Left forelimb (tissue), 1 donor: ENCODE data around the gene RSAD1.

Experiments used
- DNase-seq: peaks from one replicate; pipeline ENCODE4 v3.0.0-alpha.2; 2018; ENCODE audit warnings: low spot score

RSAD1 gene

DNA sequence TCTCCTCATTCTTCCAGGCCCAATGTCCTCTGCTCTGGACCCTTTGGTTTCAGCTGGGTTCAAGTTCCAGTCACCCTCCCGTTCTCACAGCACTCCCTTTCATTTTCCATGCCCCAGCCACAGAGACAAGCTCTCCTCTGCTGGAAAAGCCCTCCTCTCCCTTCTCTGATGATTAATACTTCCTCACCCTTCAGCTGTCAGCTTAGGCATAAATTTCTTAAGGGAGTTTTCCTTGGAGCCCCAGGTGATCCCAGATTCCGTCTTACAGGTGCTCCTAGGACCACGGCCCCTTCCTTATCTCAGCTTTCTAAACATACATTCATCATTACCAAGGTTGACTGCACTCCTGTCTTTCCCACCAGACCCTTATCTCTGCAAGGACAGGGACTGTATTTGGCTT is 20.4 kb upstream of the RSAD1 start:
- no peak for DNase-seq

DNA sequence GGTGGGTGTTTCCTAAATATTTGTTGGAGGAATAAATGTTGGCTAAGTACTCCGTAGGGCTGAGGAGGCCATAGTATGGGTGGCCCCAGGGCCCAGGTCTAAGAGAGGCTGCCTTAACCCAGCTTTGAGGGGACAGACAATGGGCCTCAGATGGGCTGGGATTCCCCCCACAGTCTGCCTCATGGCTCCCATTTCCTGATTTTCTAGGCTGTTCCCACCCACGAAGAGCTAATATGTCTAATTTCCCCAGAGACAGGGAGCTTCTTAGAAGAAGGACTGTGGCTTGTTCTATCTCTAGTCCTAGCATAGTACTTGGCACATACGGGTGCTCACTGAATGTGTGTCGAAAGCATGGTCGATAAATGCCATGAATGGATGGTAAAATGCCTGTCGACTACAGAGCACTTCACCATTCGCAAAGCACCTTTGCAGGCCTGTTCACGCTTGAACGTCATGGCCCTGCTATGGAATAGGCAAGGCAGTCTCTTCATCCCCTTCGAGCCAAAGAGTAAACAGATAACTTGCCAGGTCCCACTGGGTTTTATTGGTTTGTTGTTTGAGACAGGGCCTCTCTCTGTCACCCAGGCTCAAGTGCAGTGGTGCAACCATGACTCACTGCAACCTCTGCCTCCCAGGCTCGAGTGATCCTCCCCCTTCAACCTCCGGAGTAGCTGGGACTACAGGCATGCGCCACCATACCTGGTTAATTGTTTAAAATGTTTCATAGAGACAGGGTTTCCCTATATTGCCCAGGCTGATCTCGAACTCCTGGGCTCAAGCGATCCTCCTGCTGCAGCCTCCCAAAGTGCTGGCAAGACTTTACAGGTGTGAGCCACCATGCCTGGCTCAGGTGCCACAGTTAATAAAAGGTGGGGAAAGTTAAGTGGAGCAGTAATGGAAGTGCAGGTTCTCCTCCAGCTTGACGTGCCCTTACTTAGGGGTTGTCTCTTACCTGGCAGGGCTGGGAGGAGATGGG is 19.7 kb upstream of the RSAD1 start:
- no peak for DNase-seq

DNA sequence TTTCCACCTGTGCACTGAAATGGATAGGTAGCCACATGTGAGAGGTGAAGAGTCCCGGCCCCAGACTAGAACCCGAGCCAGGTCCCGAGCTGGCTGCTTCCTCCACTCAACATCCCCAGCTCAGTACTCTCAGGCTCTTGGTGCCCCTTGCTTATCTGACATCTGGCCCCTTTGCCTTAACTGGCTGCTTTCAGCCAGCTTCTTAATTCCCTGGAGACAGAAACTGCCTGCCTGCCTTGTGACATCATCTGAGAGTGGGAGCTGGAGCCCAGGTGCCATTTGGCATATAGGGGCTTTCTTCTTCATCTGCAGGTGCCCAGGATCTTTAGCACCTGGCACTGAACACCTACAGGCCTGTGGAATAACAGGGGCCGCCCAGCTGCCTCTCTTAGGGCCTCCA is 18.9 kb upstream of the RSAD1 start:
- no peak for DNase-seq

DNA sequence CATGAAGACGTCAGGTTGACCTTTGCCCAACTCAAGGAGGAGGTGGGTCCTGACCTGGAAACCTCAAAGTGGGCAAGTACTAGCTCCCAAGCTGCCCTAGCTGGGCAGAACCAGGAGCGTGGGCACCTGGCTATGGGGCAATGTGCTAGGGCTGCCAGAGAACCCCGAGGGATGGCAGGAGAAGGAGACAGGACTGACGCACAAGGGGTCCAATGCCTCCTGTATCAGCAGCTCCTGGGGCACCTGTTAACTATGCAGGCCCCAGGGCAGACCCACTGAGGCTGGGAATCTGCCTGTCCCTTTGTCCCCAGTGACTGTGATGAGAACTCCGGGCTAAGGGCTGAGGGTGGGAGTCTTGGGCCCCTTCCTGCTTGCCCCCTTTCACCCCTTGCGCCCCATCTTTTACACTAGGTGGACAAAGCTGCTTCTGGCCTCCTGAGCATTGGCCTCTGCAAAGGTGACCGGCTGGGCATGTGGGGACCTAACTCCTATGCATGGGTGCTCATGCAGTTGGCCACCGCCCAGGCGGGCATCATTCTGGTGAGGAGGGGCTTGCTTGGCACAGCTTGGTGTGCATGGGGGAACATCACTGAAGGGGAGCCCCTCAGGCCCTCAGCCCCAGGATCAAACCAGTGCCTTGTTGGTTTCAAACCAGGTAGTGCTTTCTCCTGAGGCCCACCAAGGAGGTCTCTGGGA is 17.7 kb upstream of the RSAD1 start:
- no peak for DNase-seq

DNA sequence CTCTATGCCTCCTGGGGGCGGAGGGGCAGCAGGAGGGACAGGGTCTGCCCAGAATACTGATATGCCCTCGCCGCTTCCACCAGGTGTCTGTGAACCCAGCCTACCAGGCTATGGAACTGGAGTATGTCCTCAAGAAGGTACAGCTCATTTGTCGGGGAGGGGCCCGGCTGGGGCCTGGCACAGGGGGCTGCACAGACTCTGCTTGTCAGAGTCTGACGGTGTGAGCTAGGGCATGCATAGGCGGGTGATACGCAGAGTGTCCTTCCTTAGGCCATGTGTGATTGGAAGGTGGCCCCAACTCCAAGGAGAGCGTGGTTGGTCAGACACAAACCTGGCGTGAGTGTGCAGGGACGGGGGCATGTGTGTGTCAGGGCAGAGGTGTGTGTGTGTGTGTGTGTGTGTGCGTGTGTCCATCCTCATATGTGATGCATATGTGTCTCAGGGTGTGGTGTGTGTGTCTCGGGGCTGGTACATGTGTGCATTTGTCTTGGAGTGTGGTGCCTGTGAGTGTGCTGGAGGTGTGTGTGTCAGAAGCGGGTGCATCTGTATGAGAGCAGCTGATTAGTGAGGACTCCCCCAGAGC is 17.0 kb upstream of the RSAD1 start:
- no peak for DNase-seq

DNA sequence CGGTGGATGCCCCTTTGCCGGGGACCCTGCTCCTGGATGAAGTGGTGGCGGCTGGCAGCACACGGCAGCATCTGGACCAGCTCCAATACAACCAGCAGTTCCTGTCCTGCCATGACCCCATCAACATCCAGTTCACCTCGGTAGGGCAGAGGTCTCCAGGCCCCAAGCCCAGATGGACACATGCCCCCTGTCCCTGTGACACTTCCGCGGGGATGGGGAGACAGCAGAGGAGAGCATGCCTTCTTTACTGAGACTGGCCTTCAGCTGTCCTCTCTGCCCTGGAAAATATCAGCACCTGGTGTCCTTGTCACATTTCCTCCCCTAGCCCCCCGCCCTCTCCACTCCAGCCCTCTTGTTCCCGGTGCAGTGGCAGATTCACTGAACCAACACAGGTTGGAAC is 16.2 kb upstream of the RSAD1 start:
- no peak for DNase-seq

DNA sequence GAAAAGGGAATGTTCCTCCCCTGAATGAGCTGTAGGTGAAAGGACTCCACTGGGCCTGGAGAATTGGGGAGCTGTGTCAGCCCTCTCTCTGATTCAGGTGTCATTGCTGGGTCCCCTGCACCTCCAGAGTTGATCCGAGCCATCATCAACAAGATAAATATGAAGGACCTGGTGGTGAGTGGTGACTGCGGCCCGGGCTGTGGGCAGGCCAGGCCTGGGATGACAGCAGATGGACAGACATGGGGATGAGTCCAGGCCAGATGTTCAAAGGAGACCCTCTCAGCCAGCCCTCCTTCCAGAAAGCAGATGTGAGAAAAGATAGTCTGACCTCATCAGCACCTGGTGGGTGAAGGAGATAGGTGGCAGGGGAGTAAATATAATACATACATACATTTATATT is 14.5 kb upstream of the RSAD1 start:
- DNase-seq = no peak

DNA sequence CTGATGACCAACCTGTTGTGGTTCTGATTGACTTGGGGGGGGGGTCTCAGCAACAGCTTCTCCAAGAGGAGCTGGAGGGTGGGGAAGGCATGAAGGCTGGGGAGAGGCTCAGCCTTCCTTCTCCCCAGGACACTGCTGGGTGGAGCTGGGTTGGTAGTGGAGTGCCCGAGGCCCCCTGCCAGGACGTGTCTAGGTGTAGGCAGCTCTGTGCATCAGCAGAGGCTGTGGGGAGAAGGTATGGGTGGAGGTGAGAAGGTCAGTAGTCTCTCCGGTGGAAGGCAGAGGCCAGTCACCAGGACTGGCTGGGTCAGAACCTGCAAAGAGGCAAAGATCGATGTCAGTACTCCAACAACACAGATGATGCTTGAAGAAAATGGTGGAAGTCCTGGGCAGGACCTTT is 13.9 kb upstream of the RSAD1 start:
- DNase-seq = no peak

DNA sequence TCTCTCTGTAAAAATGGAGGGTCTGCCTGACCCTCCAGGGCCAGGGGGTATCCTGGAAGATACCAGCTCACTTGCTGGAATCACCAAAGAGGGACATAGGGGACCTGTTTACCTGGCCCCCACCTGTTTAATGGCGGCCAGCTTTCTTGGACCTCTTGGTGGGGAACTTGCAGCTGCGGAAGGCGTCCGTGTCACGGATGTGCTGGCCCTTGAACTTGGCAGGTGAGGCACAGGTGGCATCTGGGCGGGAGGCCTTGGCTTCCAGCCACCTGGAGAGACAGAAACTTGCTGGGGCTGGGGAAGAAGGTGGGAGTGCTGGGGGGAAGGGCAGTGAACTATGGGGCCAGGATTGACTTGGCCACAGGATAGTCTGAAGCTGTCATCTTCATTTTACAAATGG is 13.5 kb upstream of the RSAD1 start:
- no peak for DNase-seq

DNA sequence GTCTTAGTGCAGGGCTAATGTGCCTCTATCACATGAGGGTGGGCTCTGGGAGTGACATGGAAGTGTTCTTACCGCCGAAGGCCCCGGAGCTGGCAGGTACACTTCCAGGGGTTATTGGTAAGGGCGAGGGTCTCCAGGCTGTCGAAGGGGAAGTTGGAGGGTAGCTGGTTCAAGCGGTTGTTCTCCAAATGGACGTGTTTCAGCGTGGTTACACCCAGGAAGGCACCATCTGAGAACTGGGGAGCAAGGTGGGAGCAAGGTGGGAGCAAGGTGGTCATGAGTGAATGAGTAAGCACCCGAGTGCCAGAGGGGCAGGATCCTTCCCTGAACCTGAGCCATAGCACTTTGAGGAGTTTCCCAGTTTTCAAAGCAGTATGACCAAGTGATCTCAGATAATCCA is 13.0 kb upstream of the RSAD1 start:
- no peak for DNase-seq

DNA sequence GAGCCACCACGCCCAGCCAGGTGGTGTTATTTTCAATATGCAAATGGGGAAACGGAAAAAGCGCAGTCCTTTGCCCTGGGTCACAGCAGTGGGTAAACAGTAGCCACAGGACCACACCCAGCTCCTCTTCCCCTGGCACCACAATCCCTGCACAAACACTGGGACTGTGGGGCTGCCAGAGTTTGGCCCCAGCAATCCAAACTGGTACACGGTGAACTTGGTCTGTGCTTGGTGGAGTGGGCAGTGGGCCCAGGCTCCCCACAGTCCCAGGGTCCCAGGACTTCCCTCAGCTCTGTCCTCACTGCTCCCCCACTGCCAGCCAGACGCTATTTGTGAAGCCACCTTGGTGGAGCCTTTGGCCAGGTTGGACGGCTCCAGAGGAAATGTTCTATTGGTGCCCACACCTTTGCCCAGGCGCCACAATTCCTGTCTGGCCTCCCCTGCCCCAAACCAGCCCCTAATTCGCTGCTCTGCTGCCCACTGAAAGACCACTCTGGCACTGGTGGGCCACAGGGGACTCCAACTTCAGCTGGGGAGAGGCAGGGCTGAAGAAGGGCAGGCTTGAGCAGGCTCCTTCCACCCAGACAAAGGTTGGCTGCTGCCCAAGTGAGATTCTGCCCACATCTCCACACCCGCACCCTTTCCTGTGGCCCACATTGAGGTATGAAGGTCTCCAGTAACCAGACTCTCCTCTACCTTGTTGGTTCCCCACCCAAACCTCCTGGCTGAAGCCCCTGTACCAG is 12.1 kb upstream of the RSAD1 start:
- no peak for DNase-seq

DNA sequence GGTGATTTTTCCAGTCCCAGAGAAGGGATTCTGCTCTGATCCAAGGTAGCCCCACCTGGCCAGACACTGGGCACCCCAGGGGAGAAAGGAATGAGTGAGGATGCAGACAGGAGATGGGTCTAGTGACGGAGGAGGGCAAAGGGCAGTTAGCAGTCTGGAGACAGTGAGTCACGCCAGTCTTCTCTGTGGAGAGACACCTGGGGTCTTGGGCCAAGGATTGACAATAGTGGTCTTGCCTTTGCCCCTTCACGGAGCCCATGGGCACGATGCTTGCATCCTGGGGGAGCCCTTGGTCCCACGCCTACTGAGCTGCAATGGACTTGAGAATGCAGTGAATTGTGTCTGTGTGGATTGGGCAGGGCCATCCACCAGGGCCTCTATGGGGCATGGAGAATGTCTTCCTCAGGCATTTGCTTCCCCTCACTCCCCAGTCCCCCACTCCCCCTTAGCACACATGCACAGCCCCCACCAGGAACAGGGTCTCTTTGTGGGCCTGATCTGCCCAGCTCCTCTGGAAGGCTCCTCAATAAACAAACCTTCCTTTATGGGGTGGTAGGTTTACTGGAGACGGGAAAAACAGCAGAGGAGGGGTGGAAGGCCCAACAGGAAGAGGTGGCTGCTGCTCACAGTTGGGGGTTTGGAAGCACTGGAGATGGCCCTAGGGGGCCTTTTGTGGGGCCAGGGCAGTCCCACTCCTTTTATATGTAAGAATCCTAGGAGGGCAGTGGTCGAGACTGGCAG is 11.4 kb upstream of the RSAD1 start:
- DNase-seq = no peak

DNA sequence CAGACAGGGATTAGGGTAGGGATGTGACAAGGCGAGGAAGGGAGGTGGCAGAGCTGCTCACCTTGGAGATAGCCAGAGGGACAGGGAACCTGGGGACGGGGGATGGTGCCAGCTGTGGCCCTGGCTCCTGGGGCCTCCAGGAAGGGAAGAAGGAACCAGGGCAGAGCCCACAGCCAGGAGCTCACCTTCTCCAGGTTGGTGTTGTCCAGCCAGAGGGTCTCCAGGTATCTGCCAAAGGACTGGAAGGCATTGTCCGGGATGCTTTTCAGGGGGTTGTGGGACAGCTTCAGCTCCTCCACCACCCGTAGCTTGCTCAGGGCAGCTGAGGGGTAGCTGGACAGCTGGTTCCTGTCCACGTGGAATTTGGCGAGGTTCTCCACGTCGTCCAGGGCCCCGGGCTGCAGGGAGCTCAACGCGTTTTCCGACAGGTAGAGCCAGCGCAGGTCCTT is 10.8 kb upstream of the RSAD1 start:
- no peak for DNase-seq

DNA sequence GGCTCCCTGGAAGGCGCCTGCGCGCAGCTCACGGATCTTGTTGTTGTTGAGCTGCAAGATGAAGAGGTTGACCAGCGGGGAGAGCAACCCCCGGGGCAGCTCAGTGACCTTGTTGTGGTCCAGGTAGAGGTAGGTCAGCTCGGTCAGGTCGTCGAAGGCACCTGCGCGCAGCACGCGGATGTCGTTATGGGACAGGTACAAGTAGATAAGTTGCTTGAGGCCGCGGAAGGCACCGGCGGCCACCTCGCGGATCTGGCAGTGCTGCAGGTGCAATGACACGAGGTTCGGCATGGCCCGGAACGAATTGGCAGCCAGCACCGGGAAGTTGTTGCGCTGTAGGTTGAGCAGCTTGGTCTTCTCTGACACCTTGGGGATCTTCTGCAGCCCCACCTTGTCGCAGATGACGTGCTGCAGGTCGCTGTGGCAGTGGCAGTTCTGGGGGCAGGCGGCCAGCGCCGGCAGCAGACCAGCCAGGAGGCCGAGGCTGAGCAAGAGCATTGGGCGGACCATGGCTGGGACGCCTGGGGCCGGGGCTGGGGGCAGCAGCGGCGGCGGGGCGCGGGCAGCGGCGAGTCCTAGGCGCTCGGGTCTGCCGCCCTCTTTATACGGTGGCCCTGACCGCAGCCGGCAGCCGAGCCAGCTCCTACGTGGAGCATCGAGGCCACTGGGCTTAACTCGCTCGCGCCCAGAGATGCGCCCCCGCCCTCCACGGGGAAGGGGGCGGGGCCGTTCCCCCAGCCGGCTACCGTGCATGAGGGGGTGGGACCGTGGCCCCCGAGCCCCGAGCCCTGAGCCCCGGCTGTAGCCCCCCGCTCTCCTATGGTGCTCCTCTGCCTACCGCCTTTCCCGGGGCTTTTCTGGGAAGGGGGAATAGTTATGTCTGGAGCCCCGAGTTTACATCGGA is 10.1 kb upstream of the RSAD1 start, which contains the start of gene CHAD:
CHAD (minus strand) TSS at position 577 of the 904 bp plus-strand sequence; CDS start at position 510, 67 bp downstream.
- no peak for DNase-seq

DNA sequence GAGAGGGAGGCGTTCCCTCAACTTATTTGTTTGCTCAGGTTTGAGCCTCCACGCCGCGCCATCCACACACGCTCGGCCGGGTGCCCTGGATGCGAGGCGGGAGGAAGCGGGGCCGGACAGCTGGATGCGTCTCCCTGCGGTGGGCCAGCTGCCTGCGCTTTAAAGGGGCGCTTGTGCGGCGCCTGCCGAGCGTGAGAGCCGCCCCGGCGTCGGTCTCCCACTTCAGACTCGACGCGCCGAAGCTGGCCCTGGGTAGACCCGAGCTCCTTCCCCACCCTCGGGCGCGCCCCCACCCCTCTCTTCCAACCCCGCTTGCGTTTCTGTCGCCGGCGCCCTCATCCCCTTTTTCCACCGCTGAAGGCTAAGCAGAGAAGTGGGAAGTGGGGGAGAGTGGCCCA is 9.5 kb upstream of the RSAD1 start:
- DNase-seq = no peak

DNA sequence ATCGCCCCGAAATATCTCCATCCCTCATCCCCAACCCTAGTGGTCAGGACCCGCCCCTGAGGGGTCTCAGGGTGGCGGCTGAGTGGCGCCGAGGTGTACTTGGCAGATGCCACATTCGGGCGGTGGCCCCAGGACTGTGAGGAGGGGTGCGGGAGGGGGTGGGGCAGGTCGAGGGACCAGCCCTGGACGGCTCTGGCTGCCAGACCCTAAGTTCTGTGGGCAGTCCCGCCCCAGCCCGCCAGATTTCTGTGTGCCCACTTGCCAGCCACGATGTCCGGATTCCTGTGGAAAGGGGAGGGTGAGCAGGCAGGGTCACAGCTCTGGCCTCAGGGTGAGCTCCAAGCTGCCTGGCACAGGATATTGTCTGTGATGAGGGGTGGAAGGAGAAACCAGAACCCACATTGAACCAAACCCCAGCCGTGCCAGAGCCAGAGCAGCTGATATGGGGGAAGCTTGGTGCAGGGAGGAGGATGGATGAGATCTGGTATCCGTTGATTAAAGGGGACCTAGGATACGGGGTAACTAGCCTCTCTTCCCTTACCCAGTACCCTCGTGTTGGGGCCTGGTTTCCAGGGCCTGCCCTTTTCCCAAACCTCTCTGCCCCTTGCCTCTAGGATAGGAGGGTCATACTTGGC is 8.9 kb upstream of the RSAD1 start:
- DNase-seq = no peak

DNA sequence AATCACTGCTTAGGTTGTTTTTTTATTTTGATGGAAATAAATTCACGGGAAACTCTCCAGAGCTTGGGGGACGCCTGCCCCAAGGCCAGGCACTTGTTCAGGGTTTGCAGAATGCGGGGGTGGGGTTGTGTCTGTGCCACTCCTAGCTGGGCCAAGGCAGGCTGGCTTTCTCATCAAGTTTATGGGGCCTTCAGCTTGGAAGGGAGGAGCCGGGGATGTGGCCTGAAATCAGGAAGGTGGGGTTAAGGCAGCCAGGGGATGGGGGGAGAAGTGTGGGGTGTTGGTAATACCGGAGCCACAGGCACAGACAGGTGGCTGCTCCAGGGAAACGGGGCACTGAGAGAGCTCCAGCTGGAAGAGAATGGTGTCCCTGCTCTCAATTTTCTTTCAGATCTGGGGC is 8.2 kb upstream of the RSAD1 start:
- no peak for DNase-seq

DNA sequence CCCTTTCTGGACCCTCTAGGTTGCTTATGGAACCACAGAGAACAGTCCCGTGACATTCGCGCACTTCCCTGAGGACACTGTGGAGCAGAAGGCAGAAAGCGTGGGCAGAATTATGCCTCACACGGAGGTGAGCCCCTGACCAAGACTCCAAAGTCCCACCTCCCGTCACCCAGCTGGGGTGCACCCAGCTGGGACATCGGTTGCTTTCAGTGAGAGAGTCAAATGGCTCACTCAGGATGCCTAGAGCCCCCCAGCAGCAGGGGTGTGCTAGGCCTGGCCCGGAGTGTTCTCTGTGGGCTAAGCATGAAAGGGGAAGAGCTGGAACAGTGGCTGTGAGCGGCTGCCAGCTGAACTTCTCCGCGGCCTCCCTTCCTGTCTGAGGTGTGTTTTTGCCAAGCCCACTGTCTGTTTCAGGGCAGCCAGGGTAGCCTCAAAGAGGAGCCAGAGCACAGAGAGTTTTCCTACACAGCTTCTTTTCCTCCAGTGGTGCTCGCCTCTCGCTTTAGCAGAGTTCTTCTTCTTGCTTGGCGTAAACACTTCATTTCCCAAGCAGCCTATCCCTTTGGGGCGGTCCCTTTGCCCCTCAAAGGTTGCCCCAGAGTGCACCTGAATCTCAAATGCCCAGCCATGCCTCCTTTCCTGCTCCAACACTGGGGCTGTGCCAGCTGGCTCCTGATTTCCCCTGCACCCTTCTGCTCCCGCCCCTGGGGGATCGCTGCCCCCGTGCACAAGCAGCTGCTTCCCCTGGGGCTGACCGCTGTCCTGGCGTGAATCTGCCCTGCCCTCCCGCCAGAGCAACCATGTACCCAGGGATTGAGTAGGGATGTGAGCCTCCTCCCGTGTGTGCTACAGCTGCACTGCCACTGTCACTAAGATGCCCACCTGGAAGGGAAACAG is 7.4 kb upstream of the RSAD1 start:
- no peak for DNase-seq

DNA sequence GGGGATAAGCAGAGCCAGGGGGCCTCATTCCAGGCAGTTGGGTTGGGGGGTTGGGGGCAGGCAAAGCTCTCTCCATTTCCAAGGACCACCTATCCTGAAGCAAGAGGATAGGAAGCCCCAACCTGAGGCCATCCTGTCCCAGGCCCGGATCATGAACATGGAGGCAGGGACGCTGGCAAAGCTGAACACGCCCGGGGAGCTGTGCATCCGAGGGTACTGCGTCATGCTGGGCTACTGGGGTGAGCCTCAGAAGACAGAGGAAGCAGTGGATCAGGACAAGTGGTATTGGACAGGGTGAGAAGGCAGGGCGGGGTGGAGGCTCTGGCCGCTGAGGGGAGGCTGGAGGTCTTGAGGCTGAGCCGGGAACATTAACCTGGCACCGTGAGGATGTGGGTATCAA is 6.4 kb upstream of the RSAD1 start:
- no peak for DNase-seq
